Measurements from ENCODE around the gene PCGF3. TPM values are rescaled to one million over a fixed set of nuclear protein-coding genes. Genes with fewer than 3 reads are reported as not detected.

The PCGF3 gene
- total and polyA plus RNA-seq, 9 donors: 38.9 to 79.4 (median 56.1) TPM

DNA sequence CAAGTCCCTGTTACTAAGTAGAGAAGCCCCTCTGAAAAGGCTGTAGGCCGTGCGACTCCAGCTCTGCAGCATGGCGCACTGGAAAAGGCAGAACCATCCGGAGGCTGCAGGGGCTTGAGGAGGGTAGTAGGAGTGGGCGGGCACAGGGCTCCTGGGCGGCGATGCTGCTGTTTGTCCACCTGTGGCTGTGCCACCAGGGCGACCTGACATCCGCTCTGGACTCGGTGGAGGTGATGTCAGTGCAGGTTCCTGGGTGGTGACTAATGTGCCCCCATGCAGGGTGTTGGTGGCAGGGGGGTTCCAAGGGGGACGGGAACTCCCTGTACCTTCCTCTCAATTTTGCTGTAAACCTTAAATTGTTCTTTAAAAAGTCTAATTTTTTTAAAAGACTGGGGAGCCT is 58.3 kb downstream of the PCGF3 start:
- WGBS (ENCODE audit: insufficient coverage): 90% methylated on average over 6 of the region's 11 CpGs
- Histone ChIP-seq H3K36me3 (ENCODE audit: control insufficient read depth, insufficient read depth, low read length) (peaks cover 77% of the 10 kb centered on the region), H3K27me3 (ENCODE audit: control insufficient read depth, insufficient read depth, low read length) (no peaks in the 10 kb centered on the region)

DNA sequence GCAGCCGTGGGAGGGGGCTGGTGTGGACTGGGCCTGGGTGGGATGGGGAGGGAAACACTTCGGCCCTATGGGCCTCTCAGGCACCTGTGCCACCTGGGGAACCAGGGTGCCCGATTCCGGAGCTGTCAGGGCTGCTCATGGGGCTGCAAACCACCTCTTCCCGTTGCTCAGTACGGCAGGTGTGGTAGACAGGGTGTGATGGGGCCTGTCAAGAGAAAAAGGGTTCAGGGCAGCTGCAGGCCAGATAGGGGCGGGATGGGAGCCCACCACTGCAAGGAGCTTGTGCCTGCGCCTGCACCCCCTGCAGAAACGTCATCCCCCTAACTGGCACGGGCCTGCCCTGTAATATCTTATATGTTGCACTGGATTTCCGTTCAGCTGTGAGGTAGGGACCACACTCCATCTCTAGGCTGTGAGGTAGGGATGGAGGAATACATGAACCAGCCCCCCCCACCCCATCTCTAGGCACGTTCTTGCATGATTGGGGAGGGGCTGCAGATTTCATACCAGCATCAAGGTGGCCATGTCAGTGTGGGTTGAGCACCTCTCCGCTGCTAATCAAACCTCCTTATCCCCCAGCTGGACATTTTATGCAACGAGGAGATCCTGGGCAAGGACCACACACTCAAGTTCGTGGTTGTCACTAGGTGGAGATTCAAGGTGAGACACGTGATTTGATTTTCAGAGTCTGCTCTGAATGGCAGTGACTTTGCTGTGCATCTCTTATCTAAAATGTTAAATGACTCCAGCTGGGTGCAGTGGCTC is 59.0 kb downstream of the PCGF3 start:
- DNase-seq: no peak
- H3K27ac ChIP-seq (ENCODE audit: low read length): no peak overlapping the region

More for the DNA sequence above, 58.3 kb downstream of the PCGF3 start:
- Histone ChIP-seq H3K4me1 (ENCODE audit: control insufficient read depth, insufficient read depth, low read length) (peaks cover 3% of the 10 kb centered on the region), H3K9me3 (replicated peaks; ENCODE audit: control insufficient read depth, low read depth, low read length) (no peaks in the 10 kb centered on the region), H3K4me3 (ENCODE audit: low read length) (no peak overlapping the region), H3K27ac (ENCODE audit: low read length) (no peak overlapping the region)
- DNase-seq: no peak

DNA sequence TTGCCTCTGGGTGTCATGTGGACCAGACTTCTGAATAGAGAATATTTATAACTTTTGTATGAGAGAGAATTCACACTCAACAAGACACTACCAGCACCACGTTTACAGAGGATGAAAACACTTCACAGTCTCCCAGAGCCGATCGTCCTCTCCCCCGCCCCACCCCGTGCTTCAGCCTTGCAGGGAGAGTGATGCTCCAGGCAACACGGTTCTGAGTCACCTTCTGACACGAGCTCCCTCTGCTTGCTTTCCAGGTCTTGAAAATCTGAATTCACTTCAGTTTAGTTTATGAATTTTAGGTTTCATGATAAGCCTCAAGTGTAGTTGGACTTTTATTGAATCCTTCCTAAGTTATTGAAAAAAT is 60.5 kb downstream of the PCGF3 start:
- H3K27me3 ChIP-seq (ENCODE audit: control insufficient read depth, insufficient read depth, low read length): no peaks in the 10 kb centered on the region
- H3K36me3 ChIP-seq (ENCODE audit: control insufficient read depth, insufficient read depth, low read length): peaks cover 82% of the 10 kb centered on the region
- no peak overlapping the region for H3K27ac ChIP-seq (ENCODE audit: low read length)
- DNase-seq: no peak
- WGBS (ENCODE audit: insufficient coverage): 78% methylated on average over 6 of the region's 7 CpGs
- H3K4me3 ChIP-seq (ENCODE audit: low read length): no peak overlapping the region
- H3K9me3 ChIP-seq (replicated peaks; ENCODE audit: control insufficient read depth, low read depth, low read length): no peaks in the 10 kb centered on the region
- H3K4me1 ChIP-seq (ENCODE audit: control insufficient read depth, insufficient read depth, low read length): peaks cover 3% of the 10 kb centered on the region

More for the DNA sequence above, 59.0 kb downstream of the PCGF3 start:
- WGBS (ENCODE audit: insufficient coverage): 85% methylated on average over 11 of the region's 16 CpGs
- H3K27me3 ChIP-seq (ENCODE audit: control insufficient read depth, insufficient read depth, low read length): no peaks in the 10 kb centered on the region
- peaks cover 3% of the 10 kb centered on the region for H3K4me1 ChIP-seq (ENCODE audit: control insufficient read depth, insufficient read depth, low read length)
- peaks cover 82% of the 10 kb centered on the region for H3K36me3 ChIP-seq (ENCODE audit: control insufficient read depth, insufficient read depth, low read length)
- H3K4me3 ChIP-seq (ENCODE audit: low read length): no peak overlapping the region
- no peaks in the 10 kb centered on the region for H3K9me3 ChIP-seq (replicated peaks; ENCODE audit: control insufficient read depth, low read depth, low read length)

DNA sequence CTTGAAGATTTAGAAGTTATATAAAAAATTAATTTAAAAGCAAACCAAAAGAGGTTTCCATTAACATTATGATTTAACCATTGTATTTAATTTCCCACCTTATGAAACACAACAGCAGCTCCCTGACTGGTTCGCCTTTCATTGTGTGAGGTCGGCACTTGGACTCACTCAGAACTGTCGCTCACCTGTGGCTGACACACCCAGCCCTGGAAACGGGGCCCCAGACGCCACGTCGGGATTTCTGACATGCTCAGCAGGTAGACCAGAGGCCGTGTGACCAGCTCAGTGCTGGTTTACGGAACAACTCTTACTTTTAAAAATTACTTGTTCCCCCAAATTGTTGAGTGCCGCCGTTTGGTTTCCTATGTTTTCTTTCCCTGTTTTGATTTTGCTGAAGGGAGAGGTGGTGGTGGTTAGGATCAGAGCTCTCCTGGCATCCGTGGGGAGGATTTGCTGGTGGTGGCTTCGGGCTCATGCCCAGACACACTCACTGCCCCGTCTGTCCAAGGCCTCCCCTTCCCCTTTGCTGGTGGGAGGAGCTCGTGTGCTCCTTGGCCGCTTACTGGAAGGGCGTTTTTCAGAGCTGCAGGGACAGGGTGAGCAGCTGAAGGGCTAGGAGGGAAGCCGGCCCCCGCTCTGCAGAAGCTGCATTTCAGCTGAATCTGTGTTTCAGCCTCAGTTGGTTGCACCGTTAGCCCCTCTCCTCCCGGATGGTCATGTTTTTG is 61.1 kb downstream of the PCGF3 start:
- 82% methylated on average over 10 of the region's 21 CpGs for WGBS (ENCODE audit: insufficient coverage)
- H3K36me3 ChIP-seq (ENCODE audit: control insufficient read depth, insufficient read depth, low read length): peaks cover 81% of the 10 kb centered on the region
- H3K27ac ChIP-seq (ENCODE audit: low read length): no peak overlapping the region
- no peaks in the 10 kb centered on the region for H3K27me3 ChIP-seq (ENCODE audit: control insufficient read depth, insufficient read depth, low read length)
- no peak for DNase-seq
- H3K9me3 ChIP-seq (replicated peaks; ENCODE audit: control insufficient read depth, low read depth, low read length): no peaks in the 10 kb centered on the region
- H3K4me3 ChIP-seq (ENCODE audit: low read length): no peak overlapping the region
- H3K4me1 ChIP-seq (ENCODE audit: control insufficient read depth, insufficient read depth, low read length): peaks cover 3% of the 10 kb centered on the region

DNA sequence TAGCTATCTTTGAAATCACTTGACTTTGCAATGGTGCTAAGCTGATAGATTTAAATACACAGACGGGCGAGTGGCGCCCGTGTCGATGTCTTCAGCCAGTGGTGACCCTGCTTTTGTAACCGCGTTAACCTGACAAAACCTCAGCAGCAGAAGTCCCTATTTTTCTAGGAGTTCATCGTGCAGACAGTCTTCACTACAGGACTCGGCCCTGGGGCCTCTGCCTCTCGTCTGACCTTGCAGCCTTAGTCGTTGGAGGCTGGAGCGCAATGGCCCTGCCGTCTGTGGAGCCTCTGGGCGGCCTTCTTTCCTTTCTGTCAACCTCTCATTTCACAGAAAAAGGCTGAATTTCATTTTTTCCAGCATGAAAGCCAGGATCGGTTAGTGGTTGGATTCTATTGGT is 62.4 kb downstream of the PCGF3 start:
- H3K4me1 ChIP-seq (ENCODE audit: control insufficient read depth, insufficient read depth, low read length): peaks cover 9% of the 10 kb centered on the region
- no peak for DNase-seq
- peaks cover 76% of the 10 kb centered on the region for H3K36me3 ChIP-seq (ENCODE audit: control insufficient read depth, insufficient read depth, low read length)
- no peak overlapping the region for H3K4me3 ChIP-seq (ENCODE audit: low read length)
- WGBS (ENCODE audit: insufficient coverage): 90% methylated on average over 10 of the region's 15 CpGs
- no peak overlapping the region for H3K27ac ChIP-seq (ENCODE audit: low read length)
- no peaks in the 10 kb centered on the region for H3K9me3 ChIP-seq (replicated peaks; ENCODE audit: control insufficient read depth, low read depth, low read length)
- H3K27me3 ChIP-seq (ENCODE audit: control insufficient read depth, insufficient read depth, low read length): no peaks in the 10 kb centered on the region

DNA sequence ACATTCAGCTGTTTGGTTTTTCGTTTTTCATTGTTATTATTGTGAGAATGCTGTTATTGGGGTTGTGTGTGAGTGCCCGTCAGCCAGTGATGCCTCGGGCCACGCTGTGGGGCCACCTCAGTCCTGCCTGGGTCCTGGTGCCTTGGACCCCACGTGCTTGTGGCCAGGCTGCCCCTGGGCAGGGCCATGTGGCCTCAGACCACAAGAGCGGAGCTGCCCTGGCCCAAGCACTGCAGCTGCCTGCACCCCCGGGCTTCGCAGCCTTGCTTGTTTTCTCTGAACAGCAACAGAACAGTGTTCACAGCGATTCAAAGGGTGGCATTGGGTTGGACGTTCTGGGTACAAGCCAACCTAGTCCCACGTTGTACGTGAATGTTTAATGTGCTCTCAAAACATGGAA is 63.4 kb downstream of the PCGF3 start:
- H3K4me3 ChIP-seq (ENCODE audit: low read length): no peak overlapping the region
- H3K27me3 ChIP-seq (ENCODE audit: control insufficient read depth, insufficient read depth, low read length): no peaks in the 10 kb centered on the region
- 90% methylated on average over 6 of the region's 12 CpGs for WGBS (ENCODE audit: insufficient coverage)
- DNase-seq: no peak
- peaks cover 16% of the 10 kb centered on the region for H3K4me1 ChIP-seq (ENCODE audit: control insufficient read depth, insufficient read depth, low read length)
- peaks cover 67% of the 10 kb centered on the region for H3K36me3 ChIP-seq (ENCODE audit: control insufficient read depth, insufficient read depth, low read length)
- H3K9me3 ChIP-seq (replicated peaks; ENCODE audit: control insufficient read depth, low read depth, low read length): no peaks in the 10 kb centered on the region
- no peak overlapping the region for H3K27ac ChIP-seq (ENCODE audit: low read length)

DNA sequence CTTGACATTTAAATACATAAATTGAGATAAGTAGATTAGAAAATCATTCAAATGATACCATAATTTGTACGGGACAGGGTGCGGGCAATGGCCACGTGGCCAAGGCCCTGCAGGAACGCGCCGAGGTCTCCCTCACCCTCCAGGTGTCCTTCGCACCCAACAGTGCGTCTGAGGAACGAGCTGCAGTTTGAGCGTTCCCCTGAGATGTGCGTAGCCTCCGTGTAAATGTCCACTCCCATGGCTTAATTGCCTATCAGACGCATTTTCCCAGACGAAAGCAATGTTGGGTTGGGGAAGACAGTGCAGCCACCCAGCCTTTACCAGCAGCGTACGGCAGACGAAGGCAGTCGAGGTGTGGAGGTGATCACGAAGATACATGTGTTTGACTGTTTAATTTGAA is 63.9 kb downstream of the PCGF3 start:
- H3K4me1 ChIP-seq (ENCODE audit: control insufficient read depth, insufficient read depth, low read length): peaks cover 16% of the 10 kb centered on the region
- H3K4me3 ChIP-seq (ENCODE audit: low read length): no peak overlapping the region
- no peak overlapping the region for H3K27ac ChIP-seq (ENCODE audit: low read length)
- no peaks in the 10 kb centered on the region for H3K27me3 ChIP-seq (ENCODE audit: control insufficient read depth, insufficient read depth, low read length)
- no peaks in the 10 kb centered on the region for H3K9me3 ChIP-seq (replicated peaks; ENCODE audit: control insufficient read depth, low read depth, low read length)
- WGBS (ENCODE audit: insufficient coverage): 90% methylated on average over 19 of the region's 19 CpGs
- DNase-seq: no peak
- H3K36me3 ChIP-seq (ENCODE audit: control insufficient read depth, insufficient read depth, low read length): peaks cover 66% of the 10 kb centered on the region

DNA sequence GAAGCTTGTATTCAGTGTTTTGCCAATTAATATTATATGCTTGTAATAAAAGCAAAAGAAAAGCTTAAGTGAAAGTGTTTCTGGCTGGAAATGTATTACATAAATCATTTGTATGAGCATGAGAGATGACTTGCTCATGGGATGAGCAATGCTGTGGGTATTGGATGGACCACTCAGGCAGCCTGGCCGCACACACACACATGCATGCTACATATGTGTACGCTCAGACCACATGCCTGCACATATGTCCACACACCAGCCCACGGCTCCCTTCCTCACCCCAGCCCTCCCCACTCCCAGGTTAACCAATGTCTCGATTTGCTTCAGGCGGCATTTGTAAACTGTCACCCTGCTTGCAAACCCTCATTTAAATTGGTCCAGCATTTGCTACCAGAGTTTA is 64.4 kb downstream of the PCGF3 start:
- no peak for DNase-seq
- Histone ChIP-seq H3K27me3 (ENCODE audit: control insufficient read depth, insufficient read depth, low read length) (no peaks in the 10 kb centered on the region), H3K27ac (ENCODE audit: low read length) (no peak overlapping the region), H3K4me1 (ENCODE audit: control insufficient read depth, insufficient read depth, low read length) (peaks cover 18% of the 10 kb centered on the region), H3K9me3 (replicated peaks; ENCODE audit: control insufficient read depth, low read depth, low read length) (no peaks in the 10 kb centered on the region), H3K36me3 (ENCODE audit: control insufficient read depth, insufficient read depth, low read length) (peaks cover 66% of the 10 kb centered on the region), H3K4me3 (ENCODE audit: low read length) (no peak overlapping the region)
- 91% methylated on average over 5 of the region's 5 CpGs for WGBS (ENCODE audit: insufficient coverage)

DNA sequence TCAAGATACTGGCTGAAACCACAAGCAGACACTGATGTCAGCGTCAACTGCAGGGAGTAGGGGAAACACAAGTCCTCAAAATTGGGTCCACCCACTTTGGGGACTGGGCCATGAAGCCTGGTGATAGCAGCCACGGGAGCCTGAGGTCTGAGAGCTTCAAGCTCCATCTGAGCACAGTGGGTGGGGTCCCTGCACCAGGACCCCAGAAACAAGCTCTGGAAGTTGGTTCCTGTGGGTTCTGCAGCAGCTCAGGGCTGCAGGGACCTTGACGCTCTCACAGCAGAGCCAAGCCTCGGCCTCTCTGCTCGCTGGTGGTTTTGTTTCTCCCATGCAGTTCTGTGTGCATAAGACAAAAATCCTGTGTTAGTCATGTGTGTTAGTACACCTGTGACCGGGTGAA is 65.8 kb downstream of the PCGF3 start:
- no peaks in the 10 kb centered on the region for H3K27me3 ChIP-seq (ENCODE audit: control insufficient read depth, insufficient read depth, low read length)
- no peak overlapping the region for H3K27ac ChIP-seq (ENCODE audit: low read length)
- no peak overlapping the region for H3K4me3 ChIP-seq (ENCODE audit: low read length)
- H3K36me3 ChIP-seq (ENCODE audit: control insufficient read depth, insufficient read depth, low read length): peaks cover 66% of the 10 kb centered on the region
- no peaks in the 10 kb centered on the region for H3K9me3 ChIP-seq (replicated peaks; ENCODE audit: control insufficient read depth, low read depth, low read length)
- no peak for DNase-seq
- 63% methylated on average over 5 of the region's 6 CpGs for WGBS (ENCODE audit: insufficient coverage)
- H3K4me1 ChIP-seq (ENCODE audit: control insufficient read depth, insufficient read depth, low read length): peaks cover 16% of the 10 kb centered on the region

DNA sequence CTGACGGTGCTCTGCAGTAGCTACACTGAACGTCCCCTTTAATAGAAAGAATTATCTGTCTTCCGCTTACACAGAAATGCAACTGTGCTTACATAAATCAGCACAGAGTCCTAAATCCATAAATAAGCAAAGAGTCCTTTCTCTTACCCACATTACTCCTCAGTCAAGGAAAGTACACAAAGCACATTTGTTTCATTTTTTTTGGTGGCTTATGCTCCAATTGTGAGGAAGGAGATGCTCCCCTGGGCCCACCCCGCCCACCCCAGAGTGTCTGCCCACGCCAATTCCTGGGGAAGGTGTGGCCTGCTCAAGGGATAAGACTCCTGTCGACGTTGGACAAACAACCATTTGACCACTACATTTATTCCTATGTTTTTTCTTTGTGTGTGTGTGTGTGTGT is 66.5 kb downstream of the PCGF3 start:
- H3K27me3 ChIP-seq (ENCODE audit: control insufficient read depth, insufficient read depth, low read length): no peaks in the 10 kb centered on the region
- peaks cover 16% of the 10 kb centered on the region for H3K4me1 ChIP-seq (ENCODE audit: control insufficient read depth, insufficient read depth, low read length)
- H3K4me3 ChIP-seq (ENCODE audit: low read length): no peak overlapping the region
- no CpG with 5 or more reads among the region's 7 CpGs for WGBS (ENCODE audit: insufficient coverage)
- no peaks in the 10 kb centered on the region for H3K9me3 ChIP-seq (replicated peaks; ENCODE audit: control insufficient read depth, low read depth, low read length)
- no peak for DNase-seq
- H3K36me3 ChIP-seq (ENCODE audit: control insufficient read depth, insufficient read depth, low read length): peaks cover 65% of the 10 kb centered on the region
- H3K27ac ChIP-seq (ENCODE audit: low read length): no peak overlapping the region

Measured in muscle of leg (tissue), 11 donors.